Measurements from ENCODE around the gene KNL1. TPM values are rescaled to one million over a fixed set of nuclear protein-coding genes. Genes with fewer than 3 reads are reported as not detected.
"Not testable (repeated sequence)": the region's sequence is repeated elsewhere in the genome, so short reads cannot be mapped to it uniquely, and the experiment has no call there.

The KNL1 gene
- polyA plus RNA-seq, 1 donor, result 32.4 TPM

DNA sequence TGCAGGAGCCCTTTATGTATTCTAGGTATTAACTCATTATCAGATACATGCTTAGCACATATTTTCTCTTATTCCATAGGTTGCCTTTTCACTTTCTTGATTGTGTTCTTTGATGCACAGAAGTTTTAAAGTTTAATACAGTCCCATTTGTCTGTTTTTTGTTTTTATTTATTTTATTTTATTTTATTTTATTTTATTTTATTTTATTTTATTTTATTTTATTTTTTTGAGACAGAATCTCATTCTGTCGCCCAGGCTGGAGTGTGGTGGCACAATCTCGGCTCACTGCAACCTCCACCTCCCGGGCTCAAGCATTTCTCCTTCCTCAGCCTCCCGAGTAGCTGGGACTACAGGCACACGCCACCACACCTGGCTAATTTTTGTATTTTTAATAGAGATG is 17.1 kb upstream of the KNL1 start:
- DNase-seq, result not testable (repeated sequence)

GRCh38 chr15:40578892-40579291 is 15.2 kb upstream of the KNL1 start:
- DNase-seq, result no peak

- DNase-seq, result not testable (repeated sequence)
Measured at GRCh38 chr15:40581796-40582195, 12.3 kb upstream of the KNL1 start.

GRCh38 chr15:40582726-40583246 is 11.3 kb upstream of the KNL1 start:
- DNase-seq, result no peak

DNA sequence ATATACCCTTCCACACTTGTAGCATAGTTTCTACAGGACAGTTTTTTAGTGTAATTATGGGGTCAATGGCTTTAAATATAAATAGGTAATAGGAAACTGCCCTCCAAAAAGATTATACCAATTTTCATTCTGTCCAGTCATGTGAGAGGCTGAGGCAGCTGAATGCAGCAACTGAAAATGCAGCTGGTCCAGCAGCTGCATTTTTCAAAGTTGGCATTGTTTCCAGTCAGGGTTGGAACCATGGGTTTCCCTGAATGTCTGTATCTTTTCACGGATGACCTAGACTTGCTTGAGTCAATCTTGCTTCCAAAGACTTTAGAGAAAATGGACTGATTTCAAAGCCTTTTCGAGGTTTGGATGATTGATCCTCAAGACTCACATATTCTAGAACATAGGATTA is 9.9 kb upstream of the KNL1 start:
- no peak for DNase-seq

GRCh38 chr15:40590667-40591050 is 3.4 kb upstream of the KNL1 start:
- DNase-seq, result no peak

- DNase-seq, result no peak
Measured at GRCh38 chr15:40591389-40591788, 2.7 kb upstream of the KNL1 start.

GRCh38 chr15:40593165-40593564 is 884 bp upstream of the KNL1 start:
- DNase-seq, result no peak

DNA sequence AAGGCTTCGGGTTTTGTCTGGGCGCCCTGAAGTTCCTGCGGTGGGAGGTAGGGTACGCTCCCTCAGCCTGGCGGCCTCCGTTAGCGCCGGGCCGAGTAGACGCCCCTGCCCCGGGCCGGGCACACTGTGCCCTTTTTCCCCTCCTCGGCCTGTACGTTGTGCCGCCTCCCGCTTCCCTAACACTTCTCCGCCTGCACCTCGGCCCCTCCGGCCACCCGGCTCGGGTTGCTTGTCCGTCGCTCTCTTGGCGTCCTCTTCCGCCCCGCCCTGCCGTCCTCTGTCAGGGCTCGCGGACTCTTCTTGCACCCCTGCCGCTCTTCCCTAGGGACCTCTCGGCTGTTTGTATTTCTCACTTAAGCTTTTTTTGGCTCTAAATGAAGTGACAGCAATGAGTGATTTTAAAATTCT is 384 bp downstream of the KNL1 start:
- no peak for DNase-seq

- no peak for DNase-seq
Measured at GRCh38 chr15:40595219-40595618, 1.2 kb downstream of the KNL1 start.

- no peak for DNase-seq
Measured at GRCh38 chr15:40595773-40596172, 1.7 kb downstream of the KNL1 start.

DNA sequence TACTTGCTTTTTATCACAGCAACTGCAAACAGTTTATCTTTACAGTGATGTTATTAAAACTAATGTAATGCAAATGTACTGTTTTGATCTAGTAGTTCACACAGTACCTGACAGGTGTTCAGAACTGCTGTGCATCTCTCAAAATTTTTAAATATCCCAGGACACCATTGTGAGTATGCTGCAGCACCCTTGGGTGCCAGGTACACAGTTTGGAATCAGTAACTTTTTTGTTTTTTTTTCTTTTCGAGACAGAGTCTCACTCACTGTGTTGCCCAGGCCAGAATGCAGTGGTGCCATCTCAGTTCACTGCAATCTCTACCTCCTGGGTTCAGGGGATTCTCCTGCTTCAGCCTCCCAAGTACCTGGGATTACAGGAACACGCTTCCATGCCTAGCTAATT is 3.0 kb downstream of the KNL1 start:
- DNase-seq, result no peak

- no peak for DNase-seq
Measured at GRCh38 chr15:40598126-40598525, 4.1 kb downstream of the KNL1 start.

DNA sequence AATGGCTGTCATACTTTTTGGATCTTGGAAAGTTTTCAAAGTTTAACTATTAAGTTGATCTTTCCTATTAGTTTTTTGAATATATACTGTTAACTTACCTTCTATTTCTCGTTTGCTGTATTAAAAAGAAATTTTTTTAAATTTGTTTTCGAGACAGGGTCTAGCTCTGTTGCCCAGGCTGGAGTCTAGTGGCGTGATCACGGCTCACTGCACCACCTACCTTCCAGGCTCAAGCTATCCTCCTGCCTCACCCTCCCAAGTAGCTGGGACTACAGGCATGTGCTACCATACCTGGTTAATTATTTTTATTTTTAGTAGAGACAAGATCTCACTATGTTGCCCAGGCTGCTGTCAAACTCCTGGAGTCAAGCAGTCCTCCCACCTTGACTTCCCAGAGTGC is 4.6 kb downstream of the KNL1 start:
- no peak for DNase-seq

DNA sequence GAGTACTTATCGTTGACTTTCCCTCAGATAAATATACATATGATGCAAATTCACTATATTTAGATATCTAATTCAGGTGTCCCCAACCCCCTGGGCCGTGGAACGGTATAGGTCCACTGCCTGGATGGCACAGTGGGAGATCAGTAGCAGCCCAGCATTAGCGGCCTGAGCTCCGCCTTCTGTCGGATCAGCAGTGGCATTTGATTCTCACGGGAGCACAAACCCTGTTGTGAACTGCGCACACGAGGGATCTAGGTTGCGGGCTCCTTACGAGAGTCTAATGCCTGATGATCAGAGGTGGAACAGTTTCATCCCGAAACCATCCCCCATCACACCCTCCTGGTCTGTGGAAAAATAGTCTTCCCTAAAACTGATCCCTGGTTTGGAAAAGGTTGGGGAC is 6.9 kb downstream of the KNL1 start:
- DNase-seq, result no peak

GRCh38 chr15:40603935-40604334 is 9.9 kb downstream of the KNL1 start:
- no peak for DNase-seq

- no peak for DNase-seq
Measured at GRCh38 chr15:40613080-40613479, 19.0 kb downstream of the KNL1 start.

GRCh38 chr15:40618023-40618422 is 24.0 kb downstream of the KNL1 start:
- no peak for DNase-seq

GRCh38 chr15:40618906-40619305 is 24.9 kb downstream of the KNL1 start:
- no peak for DNase-seq

DNA sequence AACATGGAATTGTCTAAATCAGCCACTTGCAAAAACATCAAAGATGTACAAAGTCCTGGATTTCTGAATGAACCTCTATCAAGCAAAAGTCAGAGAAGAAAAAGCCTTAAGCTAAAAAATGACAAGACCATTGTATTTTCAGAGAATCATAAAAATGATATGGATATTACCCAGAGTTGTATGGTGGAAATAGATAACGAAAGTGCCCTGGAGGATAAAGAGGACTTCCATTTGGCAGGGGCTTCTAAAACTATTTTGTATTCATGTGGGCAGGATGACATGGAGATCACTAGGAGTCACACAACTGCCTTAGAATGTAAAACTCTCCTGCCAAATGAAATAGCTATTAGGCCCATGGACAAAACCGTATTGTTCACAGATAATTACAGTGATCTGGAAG is 29.3 kb downstream of the KNL1 start:
- DNase-seq, result no peak

DNA sequence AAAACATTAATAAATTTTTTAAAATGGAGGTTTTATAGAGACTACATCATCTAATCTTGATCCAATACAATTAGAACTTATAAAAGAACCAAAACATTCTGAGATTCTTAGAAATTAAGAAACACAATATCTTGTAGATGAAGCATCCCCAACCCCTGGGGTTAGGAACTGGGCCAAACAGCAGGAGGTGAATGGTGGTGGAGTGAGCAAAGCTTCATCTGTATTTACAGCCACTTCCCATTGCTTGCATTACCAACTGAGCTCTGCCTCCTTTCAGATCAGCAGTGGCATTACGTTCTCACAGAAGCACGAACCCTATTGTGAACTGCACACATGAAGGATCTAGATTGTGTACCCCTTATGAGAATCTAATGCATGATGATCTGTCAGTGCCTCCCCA is 36.3 kb downstream of the KNL1 start:
- no peak for DNase-seq

- no peak for DNase-seq
Measured at GRCh38 chr15:40633178-40633577, 39.1 kb downstream of the KNL1 start.

DNA sequence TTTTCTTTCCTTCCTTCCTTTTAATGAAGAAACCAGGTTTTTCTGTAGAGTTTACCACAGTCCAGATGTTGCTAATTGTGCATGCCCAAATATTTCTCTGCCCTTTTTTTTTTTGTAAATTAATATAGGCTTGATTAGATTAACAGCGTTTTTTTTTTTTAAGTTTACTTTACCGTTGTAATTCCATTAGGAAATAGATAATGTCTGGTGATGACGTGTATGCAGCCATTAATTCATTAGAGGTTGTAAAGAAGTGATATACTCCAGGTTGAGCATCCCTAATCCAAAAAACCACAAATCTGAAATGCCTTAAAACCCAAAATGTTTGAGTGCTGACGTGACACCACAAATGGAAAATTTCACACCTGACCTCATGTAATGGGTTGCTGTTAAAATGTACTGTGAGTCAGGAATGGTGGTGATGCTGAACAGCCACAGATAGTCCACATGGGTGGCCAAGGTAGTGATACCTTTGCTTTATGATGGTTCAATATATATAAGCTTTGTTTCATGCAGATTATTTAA is 43.2 kb downstream of the KNL1 start:
- no peak for DNase-seq

DNA sequence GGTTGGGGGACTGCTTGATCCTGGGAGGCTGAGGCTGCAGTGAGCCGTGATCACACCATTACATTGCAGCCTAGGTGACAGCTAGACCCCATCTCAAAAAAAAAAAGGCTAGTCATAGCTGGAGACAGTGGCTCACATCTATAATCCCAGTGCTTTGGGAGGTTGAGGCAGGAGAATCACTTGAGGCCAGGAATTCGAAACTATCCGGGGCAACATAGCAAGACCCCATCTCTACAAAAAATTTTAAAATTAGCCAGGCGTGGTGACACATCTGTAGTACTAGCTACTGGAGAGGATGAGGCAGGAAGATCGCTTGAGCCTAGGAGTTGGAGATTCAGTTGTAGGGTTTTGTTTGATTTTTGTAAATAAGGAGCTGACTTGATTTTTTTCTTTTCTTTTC is 45.6 kb downstream of the KNL1 start:
- DNase-seq, result no peak

GRCh38 chr15:40647523-40647922 is 53.5 kb downstream of the KNL1 start:
- no peak for DNase-seq
